GM12878 (cell line): Measurements from ENCODE around the gene FLVCR2.

ENCODE experiments used
- CTCF ChIP-seq, 3 experiments: IDR thresholded peaks in 2 of 3; conservative IDR thresholded peaks in 1 of 3; 2 replicates each; pipeline ENCODE4 v1.5.1; 2011; ENCODE audit warnings: low read depth in 3 of 3, low read length in 3 of 3, mild to moderate bottlenecking in 3 of 3, control low read depth in 2 of 3, moderate library complexity in 2 of 3, inconsistent platforms in 1 of 3, mixed read lengths in 1 of 3; ENCODE audit not compliant: control insufficient read depth in 2 of 3, insufficient read depth in 1 of 3; ENCODE audit errors: extremely low read depth in 1 of 3
- EZH2 ChIP-seq: IDR thresholded peaks from 2 replicates; pipeline ENCODE4 v1.6.1; 2012; ENCODE audit warnings: low read depth, mild to moderate bottlenecking, control low read depth, inconsistent platforms, low read length, borderline replicate concordance; ENCODE audit not compliant: control insufficient read depth
- USF2 ChIP-seq: IDR thresholded peaks from 2 replicates; pipeline ENCODE4 v1.6.1; 2011; ENCODE audit warnings: low read depth, low read length, improper control_type of control experiment, borderline replicate concordance

GRCh38 chr14:75551021-75551420 lies 27.4 kb upstream of the FLVCR2 start:
- TF ChIP-seq EZH2: no peak
- no peak for TF ChIP-seq CTCF (IDR thresholded peaks at IDR 0.05 in 2 of 3, conservative IDR thresholded peaks at IDR 0.05 in 1 of 3; ENCODE audit: control insufficient read depth in 2 of 3, extremely low read depth in 1 of 3, insufficient read depth in 1 of 3, low read depth in 3 of 3, low read length in 3 of 3)
- no peak for TF ChIP-seq USF2
